Measurements from ENCODE around the gene USP53.
A peak's percentile ranks its signal among the peaks of the same experiment; 100 is the strongest.
"Not testable (repeated sequence)": the region's sequence is repeated elsewhere in the genome, so short reads cannot be mapped to it uniquely, and the experiment has no call there.

USP53 gene

DNA sequence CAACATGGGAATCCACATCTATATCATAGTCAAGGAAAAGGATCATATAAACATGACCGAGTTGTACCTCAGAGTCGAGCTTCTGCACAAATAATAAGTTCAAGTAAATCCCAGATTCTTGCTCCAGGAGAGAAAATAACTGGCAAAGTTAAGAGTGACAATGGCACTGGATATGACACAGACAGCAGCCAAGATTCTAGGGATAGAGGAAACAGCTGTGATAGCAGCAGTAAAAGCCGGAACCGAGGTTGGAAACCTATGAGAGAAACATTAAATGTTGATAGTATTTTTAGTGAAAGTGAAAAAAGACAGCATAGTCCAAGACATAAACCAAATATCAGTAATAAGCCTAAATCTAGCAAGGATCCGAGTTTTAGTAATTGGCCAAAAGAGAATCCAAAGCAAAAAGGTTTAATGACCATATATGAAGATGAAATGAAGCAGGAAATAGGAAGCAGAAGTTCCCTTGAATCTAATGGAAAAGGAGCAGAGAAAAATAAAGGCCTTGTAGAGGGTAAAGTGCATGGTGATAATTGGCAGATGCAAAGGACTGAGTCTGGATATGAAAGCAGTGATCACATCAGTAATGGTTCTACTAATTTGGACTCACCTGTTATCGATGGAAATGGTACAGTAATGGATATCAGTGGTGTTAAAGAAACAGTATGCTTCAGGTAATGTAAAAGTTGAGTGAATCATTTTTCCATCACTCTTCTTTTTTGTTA lies 59.0 kb downstream of the USP53 start:
- Histone ChIP-seq H3K27ac (no peak overlapping the region), H3K36me3 (ENCODE audit: control insufficient read depth, insufficient read depth, low read length) (no peaks in the 10 kb centered on the region)

DNA sequence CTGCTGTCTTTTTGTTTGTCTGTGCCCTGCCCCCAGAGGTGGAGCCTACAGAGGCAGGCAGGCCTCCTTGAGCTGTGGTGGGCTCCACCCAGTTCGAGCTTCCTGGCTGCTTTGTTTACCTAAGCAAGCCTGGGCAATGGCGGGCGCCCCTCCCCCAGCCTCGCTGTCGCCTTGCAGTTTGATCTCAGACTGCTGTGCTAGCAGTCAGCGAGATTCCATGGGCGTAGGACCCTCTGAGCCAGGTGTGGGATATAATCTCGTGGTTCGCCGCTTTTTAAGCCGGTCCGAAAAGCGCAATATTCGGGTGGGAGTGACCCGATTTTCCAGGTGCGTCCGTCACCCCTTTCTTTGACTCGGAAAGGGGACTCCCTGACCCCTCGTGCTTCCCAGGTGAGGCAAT lies 67.0 kb downstream of the USP53 start:
- not testable (repeated sequence) for H3K9ac ChIP-seq; H3K4me3 ChIP-seq (ENCODE audit: low read depth, low read length); H3K9me3 ChIP-seq (ENCODE audit: control insufficient read depth, low read length); H3K36me3 ChIP-seq (ENCODE audit: control insufficient read depth, insufficient read depth, low read length); H3K4me1 ChIP-seq; H3K27ac ChIP-seq; H3K79me2 ChIP-seq; H3K27me3 ChIP-seq (ENCODE audit: control insufficient read depth, insufficient read depth, low read length); H3K4me2 ChIP-seq (ENCODE audit: low read length); H2AFZ ChIP-seq

More for the DNA sequence above, 59.0 kb downstream of the USP53 start:
- no peaks in the 10 kb centered on the region for H3K27me3 ChIP-seq (ENCODE audit: control insufficient read depth, insufficient read depth, low read length)
- H3K4me1 ChIP-seq, result no peaks in the 10 kb centered on the region
- no peak overlapping the region for H3K4me2 ChIP-seq (ENCODE audit: low read length)
- no peaks in the 10 kb centered on the region for H3K9me3 ChIP-seq (ENCODE audit: control insufficient read depth, low read length)
- no peak overlapping the region for H3K4me3 ChIP-seq (ENCODE audit: low read depth, low read length)
- TF ChIP-seq, protein P1, sequence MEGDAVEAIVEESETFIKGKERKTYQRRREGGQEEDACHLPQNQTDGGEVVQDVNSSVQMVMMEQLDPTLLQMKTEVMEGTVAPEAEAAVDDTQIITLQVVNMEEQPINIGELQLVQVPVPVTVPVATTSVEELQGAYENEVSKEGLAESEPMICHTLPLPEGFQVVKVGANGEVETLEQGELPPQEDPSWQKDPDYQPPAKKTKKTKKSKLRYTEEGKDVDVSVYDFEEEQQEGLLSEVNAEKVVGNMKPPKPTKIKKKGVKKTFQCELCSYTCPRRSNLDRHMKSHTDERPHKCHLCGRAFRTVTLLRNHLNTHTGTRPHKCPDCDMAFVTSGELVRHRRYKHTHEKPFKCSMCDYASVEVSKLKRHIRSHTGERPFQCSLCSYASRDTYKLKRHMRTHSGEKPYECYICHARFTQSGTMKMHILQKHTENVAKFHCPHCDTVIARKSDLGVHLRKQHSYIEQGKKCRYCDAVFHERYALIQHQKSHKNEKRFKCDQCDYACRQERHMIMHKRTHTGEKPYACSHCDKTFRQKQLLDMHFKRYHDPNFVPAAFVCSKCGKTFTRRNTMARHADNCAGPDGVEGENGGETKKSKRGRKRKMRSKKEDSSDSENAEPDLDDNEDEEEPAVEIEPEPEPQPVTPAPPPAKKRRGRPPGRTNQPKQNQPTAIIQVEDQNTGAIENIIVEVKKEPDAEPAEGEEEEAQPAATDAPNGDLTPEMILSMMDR (IDR thresholded peaks at IDR 0.05), result no peak
- H3K9ac ChIP-seq, result no peak overlapping the region
- H3K79me2 ChIP-seq, result no peaks in the 10 kb centered on the region
- no peak overlapping the region for H2AFZ ChIP-seq

DNA sequence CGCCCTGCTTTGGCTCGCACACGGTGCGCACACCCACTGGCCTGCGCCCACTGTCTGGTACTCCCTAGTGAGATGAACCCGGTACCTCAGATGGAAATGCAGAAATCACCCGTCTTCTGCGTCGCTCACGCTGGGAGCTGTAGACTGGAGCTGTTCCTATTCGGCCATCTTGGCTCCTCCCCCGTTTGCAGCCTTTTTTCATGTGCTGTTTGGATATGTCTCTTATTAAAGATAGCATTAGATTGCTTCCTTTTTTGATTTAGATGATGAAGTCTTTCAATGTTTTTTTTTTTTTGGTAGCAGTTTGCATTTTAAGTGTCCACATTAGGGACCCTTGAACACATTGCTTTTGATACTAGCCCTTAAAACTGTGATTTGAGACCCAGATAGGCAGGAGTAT lies 67.4 kb downstream of the USP53 start:
- not testable (repeated sequence) for H3K4me1 ChIP-seq; H2AFZ ChIP-seq; H3K79me2 ChIP-seq; H3K9ac ChIP-seq; H3K9me3 ChIP-seq (ENCODE audit: control insufficient read depth, low read length); H3K36me3 ChIP-seq (ENCODE audit: control insufficient read depth, insufficient read depth, low read length); H3K4me3 ChIP-seq (ENCODE audit: low read depth, low read length); H3K27me3 ChIP-seq (ENCODE audit: control insufficient read depth, insufficient read depth, low read length); H3K27ac ChIP-seq; H3K4me2 ChIP-seq (ENCODE audit: low read length)

DNA sequence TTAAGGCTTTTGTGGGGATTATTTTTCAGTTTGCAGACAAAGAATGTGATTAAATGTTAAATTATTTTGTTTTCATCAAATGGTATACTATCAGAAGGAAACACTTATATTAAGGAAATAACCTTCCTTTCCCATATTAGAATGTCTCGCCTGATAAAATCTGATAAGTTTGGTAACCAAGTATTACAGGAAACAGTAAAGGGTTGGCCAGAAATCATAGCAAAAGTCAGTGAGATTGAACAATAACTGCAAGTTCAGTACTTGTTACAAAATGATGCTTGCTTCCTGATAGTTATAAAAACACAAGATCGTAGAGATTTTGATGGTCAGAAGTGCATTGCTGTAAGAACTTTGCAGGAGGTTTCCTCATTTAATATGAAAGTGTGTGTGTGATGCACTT lies 68.9 kb downstream of the USP53 start:
- Histone ChIP-seq H3K27me3 (ENCODE audit: control insufficient read depth, insufficient read depth, low read length) (no peaks in the 10 kb centered on the region), H2AFZ (no peak overlapping the region), H3K4me3 (ENCODE audit: low read depth, low read length) (no peak overlapping the region), H3K36me3 (ENCODE audit: control insufficient read depth, insufficient read depth, low read length) (no peaks in the 10 kb centered on the region), H3K79me2 (no peaks in the 10 kb centered on the region), H3K4me1 (no peaks in the 10 kb centered on the region), H3K9me3 (ENCODE audit: control insufficient read depth, low read length) (no peaks in the 10 kb centered on the region), H3K9ac (no peak overlapping the region), H3K4me2 (ENCODE audit: low read length) (no peak overlapping the region), H3K27ac (no peak overlapping the region)
- TF ChIP-seq, protein P1 (IDR thresholded peaks at IDR 0.05), result no peak

DNA sequence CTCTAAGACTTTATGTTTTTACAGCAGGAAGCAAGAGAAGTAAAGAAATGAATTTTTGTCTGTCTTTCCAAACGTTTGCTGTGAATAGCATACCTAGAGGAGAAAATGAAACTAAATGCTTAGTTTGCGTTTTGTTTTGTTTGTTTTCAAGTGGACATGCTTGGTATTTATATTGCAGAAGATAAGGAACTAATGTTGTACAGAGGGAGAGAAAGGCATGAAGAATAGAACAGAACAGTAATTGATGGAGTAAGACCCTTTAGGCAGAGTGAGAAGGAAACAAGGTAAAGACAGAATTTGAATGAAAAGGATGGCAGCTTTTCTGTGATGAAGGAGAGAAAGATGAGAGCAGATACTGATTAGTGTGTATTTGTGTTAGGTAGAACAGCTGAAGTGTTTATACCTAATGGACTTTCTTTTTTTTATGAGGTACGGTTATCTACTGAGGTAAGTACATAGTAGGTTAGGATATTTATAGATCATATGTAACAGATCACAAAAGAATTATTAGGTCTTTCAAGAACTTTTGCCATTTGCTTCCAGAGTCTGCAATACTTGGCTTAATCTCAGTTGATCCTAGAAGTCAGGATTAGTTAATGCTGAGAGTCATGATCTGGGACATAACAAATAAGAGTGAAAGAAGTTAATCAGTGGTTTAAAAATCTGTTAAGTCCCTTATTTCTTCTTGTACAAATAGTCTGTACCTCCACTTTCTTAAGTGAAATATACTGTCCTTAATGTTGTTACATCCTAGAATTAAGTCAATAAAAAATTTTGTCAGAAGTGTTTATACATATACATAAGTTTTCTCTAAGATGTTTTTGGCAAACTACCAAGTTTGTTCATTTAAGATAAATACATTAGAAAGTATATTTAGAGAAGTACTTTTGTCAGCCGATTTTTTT lies 72.6 kb downstream of the USP53 start:
- no peak overlapping the region for H3K9ac ChIP-seq
- TF ChIP-seq, protein P1 (IDR thresholded peaks at IDR 0.05), result no peak
- H3K4me1 ChIP-seq, result no peaks in the 10 kb centered on the region
- H3K36me3 ChIP-seq (ENCODE audit: control insufficient read depth, insufficient read depth, low read length), result no peaks in the 10 kb centered on the region
- no peaks in the 10 kb centered on the region for H3K9me3 ChIP-seq (ENCODE audit: control insufficient read depth, low read length)
- peak overlapping the region; percentile 27 for H3K4me2 ChIP-seq (ENCODE audit: low read length)
- H3K27me3 ChIP-seq (ENCODE audit: control insufficient read depth, insufficient read depth, low read length), result no peaks in the 10 kb centered on the region
- peak overlapping the region; percentile 12 for H3K4me3 ChIP-seq (ENCODE audit: low read depth, low read length)
- H2AFZ ChIP-seq, result no peak overlapping the region
- no peak overlapping the region for H3K27ac ChIP-seq
- no peaks in the 10 kb centered on the region for H3K79me2 ChIP-seq

All from parathyroid adenoma (tissue), 2 donors.